Stimulated activated CD4-positive, alpha-beta T cell treated with anti-CD3 and anti-CD28 coated beads, Interleukin-1b, Interleukin-23, amount 100 ng/mL, for 4 hours (primary cell): ENCODE data around the gene PAMR1.
"Not testable (repeated sequence)": the region's sequence is repeated elsewhere in the genome, so short reads cannot be mapped to it uniquely, and the experiment has no call there.

ENCODE experiments used
- DNase-seq, 2 donors: peaks; one replicate each; pipeline ENCODE4 v3.0.0-alpha.2; 2020; ENCODE audit warnings: low read depth in 2 of 2

Gene PAMR1, protein sequence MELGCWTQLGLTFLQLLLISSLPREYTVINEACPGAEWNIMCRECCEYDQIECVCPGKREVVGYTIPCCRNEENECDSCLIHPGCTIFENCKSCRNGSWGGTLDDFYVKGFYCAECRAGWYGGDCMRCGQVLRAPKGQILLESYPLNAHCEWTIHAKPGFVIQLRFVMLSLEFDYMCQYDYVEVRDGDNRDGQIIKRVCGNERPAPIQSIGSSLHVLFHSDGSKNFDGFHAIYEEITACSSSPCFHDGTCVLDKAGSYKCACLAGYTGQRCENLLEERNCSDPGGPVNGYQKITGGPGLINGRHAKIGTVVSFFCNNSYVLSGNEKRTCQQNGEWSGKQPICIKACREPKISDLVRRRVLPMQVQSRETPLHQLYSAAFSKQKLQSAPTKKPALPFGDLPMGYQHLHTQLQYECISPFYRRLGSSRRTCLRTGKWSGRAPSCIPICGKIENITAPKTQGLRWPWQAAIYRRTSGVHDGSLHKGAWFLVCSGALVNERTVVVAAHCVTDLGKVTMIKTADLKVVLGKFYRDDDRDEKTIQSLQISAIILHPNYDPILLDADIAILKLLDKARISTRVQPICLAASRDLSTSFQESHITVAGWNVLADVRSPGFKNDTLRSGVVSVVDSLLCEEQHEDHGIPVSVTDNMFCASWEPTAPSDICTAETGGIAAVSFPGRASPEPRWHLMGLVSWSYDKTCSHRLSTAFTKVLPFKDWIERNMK

GRCh38 chr11:35525501-35526175, at the start of gene PAMR1:
TSS of gene PAMR1 (minus strand) at chr11:35525616. CDS start at chr11:35525585, 31 bp downstream.
- DNase-seq: no peak

- DNase-seq: no peak
These were observed 46.3 kb upstream of the PAMR1 start for GRCh38 chr11:35571696-35572095.

DNA sequence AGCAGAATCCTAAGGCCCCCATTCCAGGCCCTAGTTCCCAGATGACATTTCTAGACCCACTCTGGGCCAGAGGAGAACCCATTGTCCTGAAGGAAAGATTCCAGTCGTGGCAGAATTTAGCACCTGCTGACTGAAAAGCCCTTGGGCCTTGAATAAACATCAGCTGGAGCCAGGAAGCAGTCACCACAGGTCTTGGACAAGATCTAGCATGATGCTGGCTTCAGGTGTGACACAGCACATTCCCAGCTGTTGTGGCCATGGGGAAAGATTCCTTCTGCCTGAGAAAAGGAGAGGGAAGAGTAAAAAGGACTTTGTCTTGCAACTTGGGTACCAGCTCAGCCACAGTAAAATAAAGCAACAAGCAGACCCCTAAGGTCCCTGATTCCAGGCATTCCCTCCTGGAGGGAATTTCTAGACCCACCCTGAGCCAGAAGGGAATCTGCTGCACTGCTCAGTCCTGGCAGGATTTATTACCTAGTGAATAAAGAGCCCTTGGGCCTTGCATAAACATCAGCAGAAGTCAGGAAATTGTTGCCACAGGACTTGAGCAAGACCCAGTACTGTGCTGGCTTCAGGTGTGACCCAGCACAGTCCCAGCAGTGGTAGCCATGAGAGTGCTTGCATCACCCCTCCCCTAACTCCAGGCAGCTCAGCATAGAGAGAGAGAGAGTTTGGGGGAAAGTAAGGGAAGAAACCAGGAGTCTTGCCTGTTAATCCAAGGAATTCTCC, 42.5 kb upstream of the PAMR1 start:
- DNase-seq: no peak

- DNase-seq: no peak
These were observed 41.5 kb upstream of the PAMR1 start for GRCh38 chr11:35566885-35567284.

DNA sequence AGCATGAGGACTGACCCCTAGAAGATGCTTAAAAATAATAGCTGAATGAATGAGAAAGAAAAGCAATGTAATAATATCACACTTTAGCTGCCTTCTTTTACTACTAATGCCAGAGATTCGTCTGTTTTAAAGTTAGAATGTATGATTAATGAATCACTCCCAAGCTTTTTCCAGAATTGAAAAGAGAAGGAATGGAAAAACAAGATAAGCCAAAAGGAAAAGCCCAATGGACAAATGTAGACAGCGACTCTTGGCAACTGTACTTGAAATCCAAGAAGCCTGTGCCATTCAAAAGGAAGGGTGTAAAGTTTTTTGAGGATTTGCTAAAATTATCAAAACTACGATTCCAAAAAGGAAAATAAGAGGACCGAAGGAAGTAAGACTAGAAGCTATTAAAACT, 40.8 kb upstream of the PAMR1 start:
- DNase-seq: no peak

DNA sequence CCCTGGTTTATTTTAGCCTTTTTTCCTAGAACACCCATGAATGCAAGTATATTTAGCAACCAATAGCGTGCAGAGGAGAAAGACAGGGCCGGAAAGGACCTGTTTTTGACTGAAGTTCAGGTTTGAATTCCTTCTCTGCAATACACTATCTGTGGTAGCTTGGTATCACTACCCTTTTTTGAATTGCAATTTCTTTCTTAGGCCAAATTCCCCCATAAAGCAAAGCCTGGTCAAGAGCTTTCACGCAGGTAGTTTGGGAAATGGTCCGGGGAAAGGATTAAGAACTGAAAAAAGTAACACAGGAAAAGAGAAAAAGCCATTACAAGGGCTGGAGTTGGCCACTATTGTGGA, 38.8 kb upstream of the PAMR1 start:
- no peak for DNase-seq

- no peak for DNase-seq
These were observed 38.2 kb upstream of the PAMR1 start for GRCh38 chr11:35563484-35564244.

DNA sequence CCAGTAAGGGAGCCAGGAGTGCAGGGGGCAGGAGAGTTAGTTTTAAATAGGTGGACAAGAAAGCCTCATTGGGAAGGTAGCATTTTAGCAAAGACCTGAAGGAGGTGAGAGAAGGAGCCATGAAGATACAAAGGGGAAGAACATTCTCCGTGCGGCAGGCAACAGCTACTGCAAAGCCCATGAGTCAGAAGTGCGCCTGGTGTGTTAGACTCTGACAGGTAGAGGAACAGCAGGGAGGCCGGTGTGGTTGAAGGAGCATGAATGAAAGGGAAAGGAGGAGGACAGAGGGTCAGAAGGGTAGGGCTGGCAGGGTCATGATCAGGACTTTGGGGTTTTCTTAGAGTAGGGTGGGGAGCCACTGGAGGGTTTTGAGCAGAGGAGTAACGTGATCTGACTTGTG, 34.5 kb upstream of the PAMR1 start:
- DNase-seq: no peak

DNA sequence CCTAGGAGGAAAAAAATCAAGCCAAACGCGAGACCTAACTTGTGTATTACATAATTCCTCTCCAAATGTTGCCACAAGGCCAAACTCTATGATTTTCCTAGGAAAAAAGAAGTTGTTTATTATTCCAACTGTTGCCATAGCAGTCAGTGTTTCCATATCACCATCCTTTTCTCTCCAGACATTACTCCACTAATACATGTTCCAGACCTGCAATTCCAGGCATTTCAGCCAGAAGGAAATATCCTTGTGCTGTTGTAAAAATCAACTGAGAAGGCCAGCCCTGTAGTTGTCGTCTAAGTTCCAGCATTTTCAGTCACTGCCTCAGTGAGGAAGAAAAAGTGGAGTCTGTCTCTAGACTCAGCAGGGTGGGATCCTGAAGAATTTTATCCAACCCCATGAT, 33.1 kb upstream of the PAMR1 start:
- no peak for DNase-seq

GRCh38 chr11:35555488-35555887, 30.1 kb upstream of the PAMR1 start:
- DNase-seq: no peak

- DNase-seq: no peak
These were observed 29.3 kb upstream of the PAMR1 start for GRCh38 chr11:35554491-35555437.

- DNase-seq: no peak
These were observed 28.4 kb upstream of the PAMR1 start for GRCh38 chr11:35553831-35554230.

DNA sequence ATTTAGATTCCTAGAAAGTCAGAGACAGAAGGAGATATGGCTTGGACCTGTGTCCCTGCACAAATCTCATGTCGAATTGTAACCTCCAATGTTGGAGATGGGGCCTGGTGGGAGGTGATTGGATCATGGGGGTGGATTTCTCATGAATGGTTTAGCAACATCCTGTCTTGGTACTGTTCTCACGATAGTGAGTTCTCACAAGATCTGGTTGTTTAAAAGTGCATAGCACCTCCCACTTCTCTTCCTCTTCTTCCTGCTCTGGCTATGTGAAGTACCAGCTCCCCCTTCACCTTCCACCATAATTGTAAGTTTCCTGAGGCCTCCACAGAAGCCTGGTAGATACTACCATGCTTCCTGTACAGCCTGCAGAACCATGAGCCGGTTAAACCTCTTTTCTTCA, 27.6 kb upstream of the PAMR1 start:
- no peak for DNase-seq

DNA sequence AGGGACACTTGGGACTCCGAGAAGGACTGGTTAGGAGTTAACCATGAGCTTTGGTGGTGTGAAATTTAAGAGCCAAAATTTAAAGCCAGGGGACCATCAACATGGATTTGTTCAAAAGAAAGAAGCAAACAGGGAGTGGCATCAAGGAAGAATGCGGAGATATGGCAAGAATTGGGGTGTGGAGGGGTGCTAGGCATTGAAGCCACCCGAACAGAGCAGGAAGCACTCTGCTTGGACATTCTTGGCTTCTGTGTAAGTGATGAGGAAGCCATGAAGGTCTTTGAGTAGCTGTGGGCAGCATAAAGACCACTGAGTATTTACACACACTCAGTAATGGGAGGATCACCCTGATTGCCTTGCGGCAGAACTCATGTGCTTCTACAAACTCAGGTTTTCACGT, 27.2 kb upstream of the PAMR1 start:
- DNase-seq: no peak

DNA sequence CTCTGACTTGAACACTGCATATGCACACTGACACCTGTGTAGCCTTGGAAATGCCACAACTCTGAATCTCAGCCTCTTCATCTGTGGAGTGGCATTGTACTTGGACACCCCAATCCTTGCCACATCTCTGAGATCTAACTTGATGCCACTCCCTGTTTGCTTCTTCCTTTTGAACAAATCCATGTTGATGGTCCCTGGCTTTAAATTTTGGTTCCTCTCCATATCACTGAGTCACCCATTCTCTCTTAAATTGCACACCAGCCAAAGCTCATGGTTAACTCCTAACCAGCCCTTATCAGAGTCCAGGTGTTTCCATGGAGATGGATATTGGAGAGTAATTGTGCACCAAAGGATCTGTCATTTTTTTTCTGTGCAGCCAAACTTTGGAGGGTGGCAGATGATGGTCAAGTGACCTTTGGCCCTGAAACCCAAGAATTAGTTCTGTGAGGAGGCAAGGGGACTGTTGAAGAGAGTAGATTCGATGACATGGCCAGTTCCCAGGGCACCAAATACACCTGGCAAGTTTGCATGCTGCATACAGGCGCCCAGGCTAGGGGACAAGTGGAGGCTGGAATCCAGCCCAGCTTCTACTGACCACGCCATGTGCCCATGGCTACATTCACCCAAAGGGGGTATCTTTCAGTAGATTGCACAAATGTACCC, 25.1 kb upstream of the PAMR1 start:
- no peak for DNase-seq

DNA sequence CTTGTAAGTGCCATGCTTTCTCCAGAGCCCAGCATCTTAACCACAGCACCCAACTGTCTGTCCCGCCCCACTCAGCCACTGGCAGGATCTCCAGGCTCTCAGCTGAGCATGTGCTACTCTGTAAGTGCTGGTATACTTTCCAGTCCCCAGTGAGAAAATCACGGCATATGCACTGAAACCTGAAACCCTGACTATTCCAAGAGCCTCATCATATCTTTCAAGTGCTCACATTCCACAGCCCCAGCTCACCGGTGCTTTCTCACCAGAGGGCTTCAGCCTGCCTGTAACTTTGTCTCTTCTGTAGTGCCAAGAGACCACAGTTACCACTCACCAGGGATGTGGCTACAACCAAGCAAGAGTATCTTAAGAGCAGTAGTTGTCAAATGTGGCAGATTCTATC, 24.4 kb upstream of the PAMR1 start:
- no peak for DNase-seq

- no peak for DNase-seq
These were observed 23.6 kb upstream of the PAMR1 start for GRCh38 chr11:35548925-35549561.

DNA sequence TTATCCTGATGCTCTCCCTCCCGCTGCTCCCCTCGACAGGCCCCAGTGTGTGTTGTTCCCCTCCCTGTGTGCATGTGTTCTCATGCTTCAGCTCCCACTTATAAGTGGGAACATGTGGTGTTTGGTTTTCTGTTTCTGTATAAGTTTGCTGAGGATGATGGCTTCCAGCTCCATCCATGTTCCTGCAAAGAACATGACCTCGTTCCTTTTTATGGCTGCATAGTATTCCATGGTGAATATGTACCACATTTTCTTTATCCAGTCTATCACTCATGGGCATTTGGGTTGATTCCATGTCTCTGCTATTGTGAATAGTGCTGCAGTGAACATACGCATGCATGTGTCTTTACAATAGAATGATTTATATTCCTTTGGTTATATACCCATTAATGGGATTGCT, 22.6 kb upstream of the PAMR1 start:
- DNase-seq: not testable (repeated sequence)

DNA sequence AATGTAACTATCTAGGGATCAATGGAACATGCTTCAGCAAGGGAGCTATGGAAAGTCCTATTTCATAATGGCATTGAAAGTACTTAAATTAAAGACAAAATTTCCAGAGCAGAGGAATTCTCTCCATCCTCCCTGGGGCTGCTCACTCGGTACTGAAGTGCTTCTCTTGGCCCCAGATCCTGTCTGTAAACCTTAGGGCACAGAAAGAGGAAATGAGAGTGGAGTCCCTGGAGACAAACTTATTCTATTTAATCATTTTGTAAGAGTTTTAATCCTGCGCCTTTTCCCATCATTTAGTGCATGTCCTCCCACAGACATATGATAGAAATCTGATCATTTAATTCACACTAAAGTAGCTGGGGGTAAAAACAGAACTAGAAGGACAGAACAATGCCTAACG, 20.9 kb upstream of the PAMR1 start:
- no peak for DNase-seq
